Measurements from ENCODE around the gene B3GALT6.

The B3GALT6 gene

DNA sequence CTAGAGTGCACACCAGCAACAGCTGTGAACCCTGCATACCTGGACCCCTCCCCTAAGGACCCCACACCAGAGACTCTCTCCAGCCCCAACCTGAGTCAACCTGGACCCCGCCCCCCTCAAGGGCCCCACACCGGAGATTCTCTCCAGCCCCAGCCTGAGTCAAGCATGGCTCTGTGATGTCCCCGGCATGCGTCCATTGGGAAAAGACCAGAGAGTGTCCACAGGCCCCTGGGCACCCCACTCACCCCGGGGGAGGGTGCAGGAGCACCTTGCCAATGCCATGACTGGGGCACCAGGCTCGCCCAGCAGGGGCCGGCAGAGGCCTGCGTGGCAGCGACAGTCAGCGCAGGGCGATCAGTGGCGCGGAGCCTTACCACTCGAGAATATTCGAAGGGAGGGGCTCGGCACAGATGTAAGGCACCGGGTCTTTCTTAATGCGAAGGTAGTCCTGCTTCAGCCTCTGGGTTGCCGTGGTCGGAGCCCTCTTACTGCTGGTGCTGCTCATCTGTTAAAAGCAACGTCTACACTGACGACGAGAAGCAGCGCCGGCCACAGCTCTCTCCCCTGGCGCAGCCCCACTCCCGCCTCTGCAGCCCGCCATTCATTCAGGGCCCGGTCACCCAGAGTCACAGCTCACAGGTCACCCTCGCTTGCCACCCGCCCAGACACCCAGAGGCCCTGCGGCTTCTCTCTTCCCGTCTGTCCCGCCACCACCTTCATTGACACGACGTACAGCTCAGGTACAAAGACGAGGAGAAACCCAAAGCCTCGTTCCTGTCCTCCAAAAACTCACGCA is 35.6 kb downstream of the B3GALT6 start:
- no peak for DNase-seq

DNA sequence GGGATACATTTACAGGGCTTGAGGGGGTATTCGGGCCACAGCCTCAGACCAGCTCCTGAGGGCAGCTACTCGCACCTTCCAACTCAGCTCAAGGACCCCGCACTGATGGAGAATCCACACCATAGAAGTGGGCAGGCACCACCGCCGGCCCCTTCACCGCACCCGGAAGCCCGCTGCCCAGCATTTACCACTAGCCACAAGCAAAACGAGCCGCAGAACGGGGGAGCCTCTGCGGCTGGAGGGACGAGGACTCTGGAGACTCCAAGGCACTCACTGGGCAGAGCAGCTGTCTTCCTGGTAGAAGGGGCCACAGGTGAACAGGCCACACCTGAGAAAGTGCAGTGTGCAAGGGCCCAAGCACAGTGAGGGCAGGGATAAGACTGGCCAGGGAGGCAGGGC is 36.2 kb downstream of the B3GALT6 start:
- DNase-seq: no peak

DNA sequence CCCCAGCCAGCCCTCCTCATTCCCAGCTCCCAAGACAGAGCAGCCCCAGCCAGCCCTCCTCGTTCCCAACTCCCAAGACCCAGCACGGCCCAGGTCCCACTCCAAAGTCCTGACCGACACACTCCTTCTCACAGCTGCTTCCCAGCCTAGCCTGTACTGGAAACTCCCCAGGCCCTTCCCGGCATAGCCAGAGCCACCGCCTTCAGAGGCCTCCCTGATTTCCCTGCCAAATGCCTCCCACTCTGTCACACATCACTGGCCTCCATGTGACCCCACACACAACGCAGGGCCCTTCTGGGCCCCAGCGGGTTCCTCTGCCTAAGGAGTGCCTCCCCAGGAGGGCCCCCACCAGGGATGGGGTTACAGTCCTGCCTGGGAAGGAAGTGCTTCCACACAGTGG is 38.8 kb downstream of the B3GALT6 start:
- no peak for DNase-seq

DNA sequence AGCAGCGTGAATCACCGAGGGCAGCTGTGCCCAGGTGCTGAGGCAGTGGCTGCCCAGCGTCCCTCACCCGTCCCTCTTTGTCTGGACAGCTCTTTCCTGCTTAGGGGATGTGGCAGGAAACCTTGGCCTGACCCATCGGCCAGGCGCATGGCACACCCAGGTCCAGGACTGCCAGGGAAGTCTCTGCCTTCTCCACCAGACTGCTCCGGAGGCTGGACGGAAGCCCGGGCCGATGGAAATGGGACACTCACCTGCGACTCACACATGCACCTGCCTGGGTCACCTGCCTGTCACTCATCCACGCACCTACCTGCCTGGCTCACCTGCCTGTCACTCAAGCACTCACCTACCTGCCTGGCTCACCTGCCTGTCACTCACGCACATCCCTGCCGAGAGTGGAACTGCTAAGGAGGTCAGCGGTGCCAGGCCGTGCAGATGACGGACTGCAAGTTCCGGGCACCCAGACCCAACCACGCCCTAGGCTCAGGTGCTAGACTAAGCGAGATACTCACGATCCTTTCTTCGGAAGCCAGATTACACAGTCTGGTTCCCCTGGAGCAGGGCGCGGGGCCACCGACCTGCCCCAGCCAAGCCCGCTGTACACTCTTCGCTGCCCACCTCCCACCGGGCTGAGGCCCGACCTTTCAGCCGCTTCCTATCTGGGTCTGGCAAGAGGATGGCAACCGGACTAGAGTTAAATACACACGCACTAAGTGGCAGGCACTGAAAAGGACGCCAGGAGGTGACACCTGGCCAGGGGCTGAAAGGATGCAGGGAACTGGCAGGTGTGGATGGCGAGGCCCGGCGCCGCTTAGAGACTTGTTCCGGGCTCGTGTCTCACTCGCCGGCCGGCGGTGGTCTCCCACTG is 40.5 kb downstream of the B3GALT6 start:
- DNase-seq: no peak

DNA sequence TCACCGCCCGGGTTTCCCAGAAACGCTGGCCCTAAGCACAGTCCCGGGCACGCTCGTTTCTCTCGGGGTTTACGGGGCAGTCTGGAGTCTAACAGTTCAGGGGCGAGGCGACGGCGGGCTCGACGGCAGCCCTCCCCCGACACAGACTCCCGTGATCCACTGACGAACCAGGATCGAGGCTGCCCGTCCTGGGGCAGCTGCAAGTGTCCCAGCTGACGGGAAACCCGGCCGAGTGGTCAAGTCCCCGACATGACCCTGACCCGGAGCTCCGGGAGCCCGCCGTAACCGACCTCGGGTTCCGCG is 41.1 kb downstream of the B3GALT6 start:
- DNase-seq: no peak

DNA sequence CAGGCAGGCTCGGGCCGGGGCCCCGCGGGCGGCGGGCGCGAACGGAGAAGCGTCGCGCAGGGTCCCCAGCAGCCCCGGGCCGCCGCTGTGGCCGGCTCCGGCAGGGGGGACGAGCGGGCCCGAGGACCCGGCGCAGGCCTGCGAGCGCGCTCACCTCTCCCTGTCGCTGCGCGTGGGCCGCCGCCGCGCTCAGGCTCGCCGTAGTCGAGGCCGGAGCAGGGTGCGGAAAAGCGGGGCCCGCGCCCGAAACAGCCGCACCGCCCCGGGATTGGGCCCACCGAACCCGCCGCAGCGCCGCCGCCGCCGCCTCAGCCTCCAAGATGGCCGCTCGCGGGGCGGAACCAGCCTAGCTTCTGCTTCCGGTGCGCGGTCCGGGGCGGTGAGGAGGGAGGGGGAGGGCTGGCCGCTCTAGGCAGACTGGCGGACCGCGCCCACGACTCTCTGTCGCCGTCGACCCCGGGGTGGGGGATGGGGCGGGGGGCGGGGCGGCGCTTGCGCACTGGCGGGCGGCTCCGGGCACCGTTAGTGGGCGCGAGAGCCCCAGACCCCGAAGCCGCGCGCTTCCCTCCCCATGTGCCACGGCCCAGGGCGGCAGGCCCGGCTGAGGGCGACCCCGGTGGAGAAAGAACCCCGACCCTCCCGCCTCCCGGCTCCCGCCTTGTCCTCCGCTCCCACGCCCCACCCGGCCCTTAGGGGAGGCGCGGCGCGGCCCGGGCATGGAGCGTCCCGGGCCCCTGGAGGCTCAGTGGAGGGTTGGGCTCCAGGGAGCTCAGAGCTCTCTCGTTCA is 41.7 kb downstream of the B3GALT6 start, which contains the start of gene UBE2J2:
TSS of gene UBE2J2 (minus strand) at position 343 of the 787 bp plus-strand sequence. CDS start 5,862 bp downstream, outside the sequence.
- peak; percentile 97 for DNase-seq

DNA sequence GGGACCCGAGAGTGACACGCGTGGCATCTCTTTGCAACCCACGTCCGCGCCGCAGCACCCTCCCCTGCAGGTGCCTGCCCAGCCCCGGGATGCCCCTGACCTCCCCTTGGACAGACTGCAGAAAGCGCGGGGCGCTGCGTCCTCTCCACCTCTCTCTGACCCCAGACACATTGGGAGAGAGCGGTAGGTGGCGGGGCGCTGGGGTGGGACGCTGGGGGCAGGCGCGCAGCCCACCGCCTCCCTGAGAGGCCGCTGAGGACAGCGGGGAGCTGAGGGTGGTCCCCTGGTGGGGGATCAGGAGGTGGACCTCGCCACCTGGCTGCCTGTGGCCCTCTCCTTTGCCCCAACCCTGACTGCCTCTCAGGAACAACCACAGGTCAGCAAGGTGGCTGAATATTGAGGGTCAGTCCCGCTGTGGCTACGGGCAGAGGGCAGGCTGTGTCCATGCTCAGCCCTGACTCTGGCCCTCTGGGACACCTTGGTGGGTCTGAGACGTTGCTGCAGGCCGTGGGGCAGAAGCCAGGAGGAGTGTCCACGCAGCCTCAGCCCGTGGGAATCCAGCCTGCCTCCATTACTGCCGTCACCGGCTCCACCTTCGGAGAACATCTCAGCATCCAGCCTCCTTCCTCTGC is 42.4 kb downstream of the B3GALT6 start:
- DNase-seq: no peak

DNA sequence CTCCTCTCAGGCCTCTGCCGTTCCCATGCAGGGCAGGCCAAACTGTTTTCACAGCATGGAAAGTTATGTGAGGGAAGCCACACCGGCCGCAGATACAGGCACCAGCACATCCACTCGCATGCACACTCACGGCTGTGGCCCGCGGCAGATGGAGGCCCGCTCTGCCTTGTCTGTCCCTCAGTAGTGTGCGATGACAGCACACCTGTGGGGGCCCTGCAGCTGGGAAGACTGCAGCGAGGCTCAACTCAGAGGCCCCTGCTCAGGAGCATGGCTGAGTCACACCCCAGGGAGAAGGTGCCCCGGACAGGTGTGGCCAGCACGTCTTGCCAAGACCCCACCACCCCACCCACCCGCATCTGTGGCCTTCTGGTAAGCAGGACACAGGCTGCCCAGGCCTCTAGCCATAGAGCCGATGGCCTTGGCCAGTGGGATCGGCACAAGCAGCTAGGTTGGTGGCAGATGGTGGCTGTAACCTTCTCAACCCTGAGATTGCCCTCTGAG is 42.9 kb downstream of the B3GALT6 start:
- no peak for DNase-seq

DNA sequence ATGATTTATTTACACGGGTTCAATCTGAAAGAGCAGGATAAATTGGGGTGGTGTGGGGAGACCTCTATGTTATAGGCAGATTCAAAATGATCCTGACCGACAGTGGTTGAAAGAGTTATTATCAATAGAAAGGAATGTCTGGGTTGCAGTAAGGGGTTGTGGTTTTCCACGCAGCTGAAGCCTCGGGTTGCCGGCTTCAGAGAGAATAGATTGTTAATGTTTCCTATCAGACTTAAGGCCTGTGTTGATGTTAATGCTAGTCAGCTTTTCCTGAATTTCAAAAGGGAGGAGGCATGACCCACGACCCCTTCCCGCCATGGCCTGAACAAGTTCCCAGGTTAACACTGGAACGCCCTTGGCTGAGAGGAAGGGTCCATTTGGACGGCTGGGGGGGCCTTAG is 43.8 kb downstream of the B3GALT6 start:
- no peak for DNase-seq

DNA sequence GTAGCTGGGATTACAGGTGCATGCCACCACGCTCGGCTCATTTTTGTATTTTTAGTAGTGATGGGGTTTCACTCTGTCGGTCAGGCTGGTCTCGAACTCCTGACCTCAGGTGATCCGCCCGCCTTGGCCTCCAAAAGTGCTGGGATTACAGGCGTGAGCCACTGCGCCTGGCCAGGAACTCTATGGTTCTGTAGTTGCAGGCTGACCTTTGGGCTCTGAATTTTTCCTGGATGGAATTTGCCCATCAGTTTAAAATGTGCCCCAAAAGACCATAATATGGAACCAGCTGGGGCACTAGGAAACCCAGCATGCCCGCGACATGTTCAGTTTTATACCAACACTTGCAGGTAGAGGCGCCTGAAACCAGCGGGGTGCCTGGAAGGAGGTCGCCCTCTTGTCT is 46.6 kb downstream of the B3GALT6 start:
- no peak for DNase-seq

DNA sequence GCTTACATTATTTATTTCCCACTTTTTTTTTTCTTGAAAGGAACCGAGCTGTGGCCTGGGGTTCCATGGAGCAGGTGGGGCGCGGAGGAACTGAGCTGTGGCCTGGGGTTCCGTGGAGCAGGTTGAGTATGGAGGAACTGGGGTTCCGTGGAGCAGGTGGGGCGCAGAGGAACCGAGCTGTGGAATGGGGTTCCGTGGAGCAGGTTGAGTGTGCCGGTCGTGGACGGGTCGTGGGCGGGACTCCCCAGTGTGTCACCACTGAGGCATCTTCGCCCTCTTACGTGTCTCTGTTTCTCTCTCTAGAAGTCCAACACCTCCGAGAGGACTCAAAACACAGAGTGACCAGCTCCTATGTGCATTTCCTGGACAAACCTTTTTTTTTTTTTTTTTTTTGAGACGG is 47.0 kb downstream of the B3GALT6 start:
- DNase-seq: no peak

DNA sequence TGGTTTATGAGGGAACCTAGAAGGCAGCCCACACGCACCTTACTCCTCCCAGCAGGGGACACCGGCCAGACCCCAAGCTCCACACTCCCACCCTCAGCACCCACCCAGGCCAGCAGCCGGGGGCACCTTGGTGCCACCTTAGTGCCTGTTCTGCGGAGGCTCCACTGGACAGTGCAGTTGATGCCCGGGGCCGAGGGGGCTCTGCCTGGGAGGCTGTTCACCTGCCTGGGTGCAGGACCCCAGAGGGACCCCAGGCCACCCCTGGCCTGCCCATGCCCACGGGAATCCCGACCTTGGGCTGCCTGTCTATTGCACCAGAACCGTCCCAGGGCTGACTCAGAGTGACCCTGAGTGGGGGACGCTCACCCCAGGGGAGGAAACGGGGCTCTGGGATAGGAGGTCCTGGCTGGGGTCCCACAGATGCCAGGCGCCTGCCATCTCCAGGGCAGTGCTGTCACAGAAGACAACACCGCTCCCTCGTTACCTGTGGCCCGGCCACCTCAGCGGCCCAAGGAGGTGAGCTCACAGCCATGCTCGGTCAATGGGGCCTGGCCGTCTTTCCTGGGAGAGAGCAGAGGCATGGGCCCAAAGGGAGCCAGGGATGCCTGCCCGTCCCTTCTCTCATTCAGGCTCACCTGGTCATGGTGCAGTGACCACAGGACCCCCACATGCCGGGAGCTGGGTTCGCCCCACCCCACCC is 48.9 kb downstream of the B3GALT6 start:
- no peak for DNase-seq

DNA sequence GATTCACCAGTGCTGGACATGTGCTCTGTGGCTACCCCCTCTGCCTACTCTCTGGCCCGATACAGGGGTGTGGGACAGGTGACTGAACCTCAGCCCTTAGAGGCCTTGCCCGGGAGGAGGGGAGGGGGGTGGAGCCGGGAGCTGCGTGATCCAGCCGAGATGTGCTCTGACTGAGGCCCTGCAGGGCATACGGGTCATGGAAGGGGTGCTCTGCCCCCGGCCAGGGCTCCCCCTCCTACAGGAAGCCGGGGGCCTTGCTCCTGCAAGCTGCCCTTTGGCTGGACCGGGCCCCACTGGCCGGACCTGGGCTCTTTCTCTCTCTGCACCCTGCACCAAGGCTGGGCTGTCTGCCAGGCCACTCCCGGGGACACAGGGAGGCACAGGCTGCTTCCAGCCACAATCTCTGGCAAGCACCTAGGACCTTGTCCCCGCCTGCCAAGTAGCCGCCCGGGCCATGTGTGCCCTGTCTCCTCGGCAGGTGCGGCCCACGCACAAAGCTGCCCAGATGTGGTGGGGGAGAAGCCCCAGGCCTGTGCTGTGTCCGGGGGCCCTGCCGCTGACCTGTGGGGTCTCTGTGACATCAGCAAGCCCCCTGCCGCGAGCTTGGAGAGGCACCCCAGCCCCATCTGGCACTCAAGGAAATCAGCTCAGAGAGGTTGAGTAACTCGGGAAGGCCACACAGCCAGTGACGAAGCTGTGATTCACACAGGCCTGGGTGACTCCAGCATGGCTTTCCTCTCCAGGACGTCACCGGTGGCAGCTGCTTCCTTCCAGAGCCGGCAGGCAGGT is 49.7 kb downstream of the B3GALT6 start:
- DNase-seq: no peak

DNA sequence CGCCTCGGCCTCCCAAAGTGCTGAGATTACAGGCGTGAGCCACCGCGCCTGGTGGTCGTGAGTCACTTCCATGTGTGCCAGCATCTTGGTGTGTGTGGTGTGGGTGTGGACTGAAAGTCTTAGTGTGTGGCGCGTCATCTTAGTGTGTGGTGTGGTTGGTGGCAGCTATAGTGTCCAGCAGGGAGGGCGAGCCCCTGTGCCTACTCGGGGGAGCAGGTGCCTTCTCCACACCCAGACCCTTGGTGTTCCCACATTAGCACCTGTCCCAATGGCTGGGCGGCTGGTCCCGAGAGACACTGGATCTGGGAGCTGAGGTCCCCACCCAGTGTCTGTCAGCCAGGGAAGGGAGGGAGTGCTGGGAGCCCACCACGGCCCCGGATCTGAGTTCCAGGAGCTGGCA is 51.0 kb downstream of the B3GALT6 start:
- no peak for DNase-seq

DNA sequence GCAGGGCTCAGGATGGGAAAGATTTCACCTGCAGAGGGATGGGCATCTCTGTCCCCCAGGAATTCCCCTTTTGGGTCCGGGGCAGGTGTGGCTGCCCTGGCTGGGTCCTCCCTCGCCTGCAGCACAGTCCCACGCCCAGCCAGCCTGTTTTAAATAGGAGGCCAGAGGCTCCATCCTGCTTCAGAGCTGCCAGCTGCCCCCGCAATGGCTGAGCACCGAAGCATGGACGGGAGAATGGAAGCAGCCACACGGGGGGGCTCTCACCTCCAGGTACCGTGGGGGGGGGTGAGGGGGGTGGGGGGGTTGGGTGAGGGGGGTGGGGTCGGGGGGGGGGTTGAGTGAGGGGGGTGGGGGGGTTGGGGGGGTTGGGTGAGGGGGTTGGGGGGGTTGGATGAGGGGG is 51.8 kb downstream of the B3GALT6 start:
- DNase-seq: no peak

All from right forelimb (tissue), 1 donor.